ENCODE data around the gene TPD52L1. TPM values are rescaled to one million over a fixed set of nuclear protein-coding genes. Genes with fewer than 3 reads are reported as not detected.

The TPD52L1 gene
- total and polyA plus RNA-seq, 2 of the 13 experiments (the other 11 are each of a cell fraction or from before 2014, with no cell fraction given) = 0.49 to 0.53 TPM

DNA sequence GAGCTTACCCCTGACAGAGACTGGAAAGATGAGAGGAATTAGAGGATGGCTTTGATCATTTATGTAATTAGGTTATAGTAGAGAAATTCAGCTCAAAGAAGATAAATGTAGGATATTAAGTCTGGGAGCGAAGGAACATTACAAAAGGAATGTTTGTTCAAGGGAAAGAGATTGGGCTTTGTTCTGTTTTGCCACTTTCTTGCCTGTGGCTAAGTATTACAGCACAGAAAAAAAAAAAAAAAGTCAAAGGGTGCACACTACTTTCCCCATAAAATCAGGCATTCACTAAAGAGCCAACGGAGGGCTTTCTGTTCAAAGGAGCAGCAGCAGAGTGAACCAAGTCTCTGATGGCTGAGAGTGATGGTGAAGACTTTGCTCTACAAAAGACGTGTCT is 153.2 kb downstream of the TPD52L1 start:
- 8% methylated on average over 3 of the region's 3 CpGs for WGBS (ENCODE audit: low lambda C conversion rate)
- intact Hi-C loops (cut with micrococcal nuclease; ENCODE audit: unreplicated experiment) = no loop called here

More for the DNA sequence above, 153.2 kb downstream of the TPD52L1 start:
- Histone ChIP-seq H3K27me3 (ENCODE audit: control insufficient read depth in 1 of 2, insufficient read depth in 2 of 2, low read length in 2 of 2) (0 out of 5 replicates have a peak, but pooled peaks cover 0 to 4% of the 10 kb centered on the region in 2 experiments), H3K9ac (ENCODE audit: insufficient read depth, low read depth, low read length) (no peak overlapping the region), H3K4me1 (ENCODE audit: insufficient read depth, low read length) (peaks cover 29% of the 10 kb centered on the region), H3K4me3 (replicated peaks in 1 of 3; ENCODE audit: insufficient read depth in 1 of 3, low read depth in 2 of 3, low read length in 3 of 3) (no peak overlapping the region), H2AFZ (ENCODE audit: low read length) (no peak overlapping the region), H3K27ac (ENCODE audit: extremely low read length, insufficient read depth, low read length) (no peak overlapping the region), H3K9me3 (ENCODE audit: low read length) (peaks cover 7% of the 10 kb centered on the region; the same call in 1 of the 2 replicates), H4K20me1 (ENCODE audit: insufficient read depth, low read length) (no peaks in the 10 kb centered on the region), H3K4me2 (ENCODE audit: low read depth, low read length) (no peak overlapping the region), H3K36me3 (replicated peaks in 1 of 2; ENCODE audit: control insufficient read depth in 1 of 2, insufficient read depth in 2 of 2, low read length in 2 of 2) (no peaks in the 10 kb centered on the region), H3K79me2 (ENCODE audit: insufficient read depth, low read length) (no peaks in the 10 kb centered on the region)
- no peak for ATAC-seq
- BruUV-seq (replicated peaks) = no TSS peak
- DNase-seq (ENCODE audit: low spot score) = no peak
- no peak for FAIRE-seq
- TF ChIP-seq, protein P1, sequence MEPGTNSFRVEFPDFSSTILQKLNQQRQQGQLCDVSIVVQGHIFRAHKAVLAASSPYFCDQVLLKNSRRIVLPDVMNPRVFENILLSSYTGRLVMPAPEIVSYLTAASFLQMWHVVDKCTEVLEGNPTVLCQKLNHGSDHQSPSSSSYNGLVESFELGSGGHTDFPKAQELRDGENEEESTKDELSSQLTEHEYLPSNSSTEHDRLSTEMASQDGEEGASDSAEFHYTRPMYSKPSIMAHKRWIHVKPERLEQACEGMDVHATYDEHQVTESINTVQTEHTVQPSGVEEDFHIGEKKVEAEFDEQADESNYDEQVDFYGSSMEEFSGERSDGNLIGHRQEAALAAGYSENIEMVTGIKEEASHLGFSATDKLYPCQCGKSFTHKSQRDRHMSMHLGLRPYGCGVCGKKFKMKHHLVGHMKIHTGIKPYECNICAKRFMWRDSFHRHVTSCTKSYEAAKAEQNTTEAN (CRISPR knock-in tag; conservative IDR thresholded peaks at IDR 0.05) = no peak
- no peak for TF ChIP-seq RARA (CRISPR knock-in tag; IDR thresholded peaks at IDR 0.05)
- no peak for TF ChIP-seq TP53 (CRISPR knock-in tag; conservative IDR thresholded peaks at IDR 0.05)
- no peak for TF ChIP-seq MLLT10 (CRISPR knock-in tag; IDR thresholded peaks at IDR 0.05)
- no peak for TF ChIP-seq ZNF280D (CRISPR knock-in tag; IDR thresholded peaks at IDR 0.05)
- TF ChIP-seq ZNF674 (CRISPR knock-in tag; IDR thresholded peaks at IDR 0.05; ENCODE audit: low read depth) = no peak
- TF ChIP-seq ZNF83 (CRISPR knock-in tag; IDR thresholded peaks at IDR 0.05; ENCODE audit: borderline replicate concordance) = no peak
- no peak for TF ChIP-seq ZXDC (CRISPR knock-in tag; IDR thresholded peaks at IDR 0.05)
- no peak for TF ChIP-seq TARDBP (CRISPR knock-in tag; IDR thresholded peaks at IDR 0.05)
- no peak for TF ChIP-seq CC2D1A (CRISPR knock-in tag; IDR thresholded peaks at IDR 0.05)
- no peak for TF ChIP-seq ZNF446 (CRISPR knock-in tag; IDR thresholded peaks at IDR 0.05)
- TF ChIP-seq, protein P2, sequence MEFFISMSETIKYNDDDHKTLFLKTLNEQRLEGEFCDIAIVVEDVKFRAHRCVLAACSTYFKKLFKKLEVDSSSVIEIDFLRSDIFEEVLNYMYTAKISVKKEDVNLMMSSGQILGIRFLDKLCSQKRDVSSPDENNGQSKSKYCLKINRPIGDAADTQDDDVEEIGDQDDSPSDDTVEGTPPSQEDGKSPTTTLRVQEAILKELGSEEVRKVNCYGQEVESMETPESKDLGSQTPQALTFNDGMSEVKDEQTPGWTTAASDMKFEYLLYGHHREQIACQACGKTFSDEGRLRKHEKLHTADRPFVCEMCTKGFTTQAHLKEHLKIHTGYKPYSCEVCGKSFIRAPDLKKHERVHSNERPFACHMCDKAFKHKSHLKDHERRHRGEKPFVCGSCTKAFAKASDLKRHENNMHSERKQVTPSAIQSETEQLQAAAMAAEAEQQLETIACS (CRISPR knock-in tag; IDR thresholded peaks at IDR 0.05) = no peak
- TF ChIP-seq JUN (CRISPR knock-in tag; IDR thresholded peaks at IDR 0.05) = no peak
- POLR2A ChIA-PET = interaction anchor here (0.8 to 1.3 kb wide), 2 partner anchors 484 to 680 kb away, joined by 3 read pairs; partner anchors contain the start of genes NCOA7 and TRMT11
- CTCF ChIA-PET (ENCODE audit: low intra/inter-chr PET ratio, low total read pairs) = no interaction called here
- in situ Hi-C loops (cut with HindIII; ENCODE audit: extremely low pct_ligation_motif_present, low pct_unique_long_range_greater_than_20kb) = loop anchor here (10.0 to 25.0 kb wide), 2 partner anchors 648 to 1806 kb away; partner anchors contain the start of genes HINT3 and RSPO3
